ENCODE measurements around the gene ZBTB8A. TPM values are rescaled to one million over a fixed set of nuclear protein-coding genes. Genes with fewer than 3 reads are reported as not detected.

Gene ZBTB8A
- total and polyA plus RNA-seq, 2 of the 13 experiments (the other 11 are each of a cell fraction or from before 2014, with no cell fraction given): 1.3 to 3.7 TPM

- no peak for TF ChIP-seq ZBTB40 (IDR thresholded peaks at IDR 0.05)
- no peak for TF ChIP-seq ZBTB40 (CRISPR knock-in tag; IDR thresholded peaks at IDR 0.05)
- TF ChIP-seq ZNF773 (CRISPR knock-in tag; IDR thresholded peaks at IDR 0.05; ENCODE audit: borderline replicate concordance): no peak
- no peak for TF ChIP-seq FOSL2 (CRISPR knock-in tag; IDR thresholded peaks at IDR 0.05)
- TF ChIP-seq SMYD3 (CRISPR knock-in tag; IDR thresholded peaks at IDR 0.05): no peak
- no peak for TF ChIP-seq FLYWCH1 (CRISPR knock-in tag; IDR thresholded peaks at IDR 0.05)
- TF ChIP-seq ZNF800 (CRISPR knock-in tag; IDR thresholded peaks at IDR 0.05): no peak
- TF ChIP-seq MXD4 (CRISPR knock-in tag; IDR thresholded peaks at IDR 0.05): no peak
- TF ChIP-seq ZNF687 (CRISPR knock-in tag; IDR thresholded peaks at IDR 0.05): peak; percentile 62
- TF ChIP-seq FIP1L1 (IDR thresholded peaks at IDR 0.05; ENCODE audit: borderline replicate concordance, insufficient read depth, low read depth, low read length): no peak
- 0 out of 2 replicates have a peak, but pooled peaks have one; percentile 3 for TF ChIP-seq MYC (CRISPR knock-in tag; IDR thresholded peaks at IDR 0.05; ENCODE audit: borderline replicate concordance)
Observed at GRCh38 chr1:32500387-32501209, 38.6 kb upstream of the ZBTB8A start (continued).

All from HepG2 (cell line).